HL-60/S4 treated with retinoic acid at 250 ng/mL for 4 days and 3 days (cell line): ENCODE data around the gene SCN4B.

ENCODE experiments used
- in situ Hi-C: fragments of 300-500 bp; cut with MboI; formaldehyde crosslinking; loops from 2 replicates; pipeline ENCODE4 v1.7.0; 2022; ENCODE audit warnings: low sequenced_read_pairs

SCN4B gene

GRCh38 chr11:118135051-118135795 lies 17.4 kb downstream of the SCN4B start:
- in situ Hi-C loops: no loop called here

DNA sequence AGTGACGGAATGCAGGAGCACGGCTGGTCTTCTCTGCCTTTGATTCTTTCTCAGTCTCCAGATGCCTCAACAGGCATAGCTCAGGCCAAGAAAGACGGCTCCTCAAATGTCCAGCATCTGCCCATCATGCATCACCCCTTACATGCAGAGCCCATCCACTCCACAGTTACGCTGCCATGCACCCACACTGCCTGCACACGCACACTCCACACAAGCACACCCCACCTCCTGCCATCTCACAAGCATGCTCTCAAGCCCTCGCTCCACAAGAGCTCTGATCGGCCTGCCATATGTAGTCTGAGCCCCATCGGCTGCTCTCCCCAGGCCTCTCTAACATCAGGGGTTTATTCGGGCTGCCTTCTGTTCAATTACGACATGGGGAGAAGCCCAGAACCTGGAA lies 18.8 kb downstream of the SCN4B start:
- in situ Hi-C loops: no loop called here

DNA sequence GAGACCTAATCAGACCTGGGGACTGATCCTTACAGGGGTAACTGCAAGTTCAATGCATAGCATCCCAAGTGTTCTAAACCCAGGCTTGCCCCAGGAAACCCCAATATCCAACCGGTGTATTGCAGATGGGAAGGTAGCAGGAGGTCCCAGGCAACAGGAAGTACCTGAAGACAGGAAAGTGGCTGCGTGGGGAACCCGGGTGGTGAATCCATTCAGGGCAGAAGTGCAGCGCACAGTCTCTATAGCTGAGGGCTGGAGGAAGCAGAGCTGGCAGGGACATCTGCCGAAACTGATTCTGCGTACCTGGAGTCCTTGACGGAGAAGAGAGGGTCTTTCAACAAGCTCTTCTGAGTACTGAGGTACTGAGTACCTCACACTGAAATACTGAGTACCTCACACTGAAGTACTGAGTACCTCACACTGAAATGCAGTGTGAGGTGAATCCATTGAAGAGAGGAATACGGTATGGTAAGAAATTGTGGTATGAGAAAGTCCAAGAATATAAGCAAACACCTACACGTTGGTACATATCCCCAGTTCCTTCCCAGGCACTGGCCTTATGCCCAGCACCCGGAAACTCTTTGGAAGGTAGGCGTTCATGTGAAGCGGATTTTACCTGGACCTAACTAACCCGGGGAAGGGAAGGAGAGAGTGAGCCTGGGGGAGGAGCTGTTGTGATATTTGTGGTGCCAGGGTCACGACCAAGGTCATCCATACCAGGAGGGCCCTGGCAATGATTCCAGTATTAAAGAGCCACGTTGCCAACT lies 20.1 kb downstream of the SCN4B start:
- in situ Hi-C loops: no loop called here

GRCh38 chr11:118129471-118130172 lies 23.0 kb downstream of the SCN4B start:
- in situ Hi-C loops: no loop called here

- in situ Hi-C loops: no loop called here
These were observed 23.7 kb downstream of the SCN4B start for GRCh38 chr11:118128721-118129470.

GRCh38 chr11:118128310-118128709 lies 24.3 kb downstream of the SCN4B start:
- in situ Hi-C loops: no loop called here

GRCh38 chr11:118126082-118126838 lies 26.4 kb downstream of the SCN4B start:
- in situ Hi-C loops: no loop called here

DNA sequence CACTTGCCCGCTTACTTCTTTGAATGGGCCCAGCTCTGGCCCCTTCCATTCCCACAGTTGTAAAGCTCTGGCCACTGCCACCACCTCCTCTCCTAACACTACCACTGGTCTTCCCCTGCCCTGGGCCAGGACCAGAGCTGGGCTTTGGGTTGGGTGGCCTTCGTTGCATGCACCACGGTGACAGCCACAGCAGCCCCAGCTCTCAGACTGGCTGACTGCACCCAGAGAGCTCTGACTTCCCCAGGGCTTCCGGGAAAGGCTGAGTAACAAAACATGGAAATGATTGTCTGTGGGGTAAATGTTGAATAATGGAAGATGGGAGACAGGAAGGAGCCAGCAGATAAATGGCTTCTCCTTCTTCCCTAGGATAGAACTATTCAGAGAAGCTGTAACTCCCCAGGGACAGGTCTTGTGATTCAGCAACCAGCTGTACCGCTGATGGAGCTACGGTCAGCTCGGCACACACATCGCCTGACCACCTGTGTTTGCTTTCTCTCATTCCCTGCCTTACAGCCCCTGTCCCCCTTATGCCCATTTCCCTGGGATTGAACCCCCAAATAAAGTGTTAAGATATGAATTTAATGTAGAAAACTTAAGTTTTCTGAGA lies 27.6 kb downstream of the SCN4B start:
- in situ Hi-C loops: no loop called here

GRCh38 chr11:118120793-118121192 lies 31.8 kb downstream of the SCN4B start:
- in situ Hi-C loops: no loop called here

DNA sequence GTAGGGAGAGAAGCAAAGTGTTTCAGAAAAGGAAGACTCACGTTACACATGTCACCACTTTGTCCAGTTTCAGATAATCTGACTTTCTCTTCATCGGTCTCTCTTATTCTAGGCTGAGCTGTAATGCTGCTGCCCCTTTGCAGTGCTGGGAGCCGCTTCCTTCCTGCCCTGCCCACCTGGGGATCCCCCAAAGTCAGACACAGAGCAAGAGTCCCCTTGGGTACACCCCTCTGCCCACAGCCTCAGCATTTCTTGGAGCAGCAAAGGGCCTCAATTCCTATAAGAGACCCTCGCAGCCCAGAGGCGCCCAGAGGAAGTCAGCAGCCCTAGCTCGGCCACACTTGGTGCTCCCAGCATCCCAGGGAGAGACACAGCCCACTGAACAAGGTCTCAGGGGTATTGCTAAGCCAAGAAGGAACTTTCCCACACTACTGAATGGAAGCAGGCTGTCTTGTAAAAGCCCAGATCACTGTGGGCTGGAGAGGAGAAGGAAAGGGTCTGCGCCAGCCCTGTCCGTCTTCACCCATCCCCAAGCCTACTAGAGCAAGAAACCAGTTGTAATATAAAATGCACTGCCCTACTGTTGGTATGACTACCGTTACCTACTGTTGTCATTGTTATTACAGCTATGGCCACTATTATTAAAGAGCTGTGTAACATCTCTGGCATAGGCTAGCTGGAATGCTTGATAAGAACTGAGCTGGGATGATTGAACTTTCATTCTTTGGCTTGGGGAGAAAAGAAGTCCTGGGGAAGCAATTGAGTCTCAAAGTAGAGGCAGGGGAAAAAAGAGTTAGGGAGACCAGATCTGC lies 34.6 kb downstream of the SCN4B start:
- in situ Hi-C loops: no loop called here

DNA sequence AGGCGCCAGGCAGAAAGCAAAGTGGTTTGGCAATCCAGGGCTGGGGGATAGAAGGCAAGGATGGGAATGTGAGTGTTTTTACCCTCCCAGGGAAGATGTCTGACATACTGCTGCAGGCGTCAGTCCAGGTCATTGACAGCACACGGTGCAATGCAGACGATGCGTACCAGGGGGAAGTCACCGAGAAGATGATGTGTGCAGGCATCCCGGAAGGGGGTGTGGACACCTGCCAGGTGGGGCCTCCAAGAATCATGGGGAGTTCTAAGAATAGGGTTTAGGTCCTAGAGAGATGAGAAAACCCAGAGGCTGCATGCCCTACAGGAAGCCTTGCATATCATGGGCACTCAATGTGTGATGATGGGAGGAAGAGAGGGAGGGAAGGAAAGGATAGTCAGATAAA lies 37.6 kb downstream of the SCN4B start:
- in situ Hi-C loops: no loop called here

DNA sequence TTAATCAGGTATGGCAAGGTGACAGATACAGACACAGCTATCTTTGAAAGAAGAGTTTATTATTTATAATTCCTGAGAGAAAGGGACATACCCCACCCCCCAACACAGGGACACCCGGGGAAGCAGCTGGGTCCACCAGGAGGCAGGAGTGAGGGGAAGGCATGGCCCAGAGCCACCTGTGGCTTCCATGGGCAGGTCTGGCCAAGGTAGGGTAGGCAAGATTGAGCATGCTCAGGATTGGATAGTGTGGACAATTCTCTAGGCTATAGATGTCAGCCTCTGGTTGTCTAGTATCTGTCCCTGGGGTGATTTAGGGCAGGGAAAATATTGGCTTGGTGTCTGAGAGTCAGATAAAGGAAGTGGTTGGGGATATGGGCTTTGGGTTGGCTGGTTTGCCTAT lies 38.4 kb downstream of the SCN4B start:
- in situ Hi-C loops: no loop called here

- in situ Hi-C loops: no loop called here
These were observed 39.8 kb downstream of the SCN4B start for GRCh38 chr11:118112711-118113430.

- in situ Hi-C loops: no loop called here
These were observed 40.9 kb downstream of the SCN4B start for GRCh38 chr11:118111744-118112035.

DNA sequence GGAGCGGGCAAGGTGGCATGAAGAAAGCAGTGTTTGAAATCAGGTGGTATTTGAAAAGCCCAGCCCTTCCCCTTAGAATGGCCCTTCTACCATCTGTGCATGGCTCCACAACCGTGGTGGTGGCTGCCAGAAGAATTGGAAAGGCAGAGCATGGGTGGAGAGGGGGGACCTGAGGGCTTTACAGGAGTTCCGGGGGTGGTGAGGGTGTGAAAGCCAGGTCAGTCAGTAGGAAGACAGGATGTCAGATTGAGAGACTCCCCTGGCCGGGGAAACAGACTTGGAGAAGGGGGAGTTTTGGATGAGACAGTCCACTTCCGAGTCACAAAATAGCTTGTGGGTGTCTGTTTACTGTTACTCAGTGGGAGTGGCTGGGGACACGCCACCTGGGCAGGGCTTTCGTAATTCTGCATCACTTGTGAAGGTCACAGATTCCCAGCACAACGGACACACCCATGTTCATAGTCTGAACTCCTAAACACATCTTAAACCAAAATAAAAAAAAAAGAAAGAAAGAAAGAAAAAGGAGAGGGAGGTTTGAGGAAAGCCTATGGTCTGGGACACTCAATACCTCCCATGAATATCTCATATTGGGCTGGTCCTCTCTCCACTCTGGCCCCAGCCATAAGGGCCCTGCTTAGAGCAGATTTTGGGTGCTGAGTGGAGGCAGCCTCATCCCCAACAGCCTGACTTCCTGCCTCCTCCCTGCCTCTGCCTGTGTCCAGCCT lies 41.4 kb downstream of the SCN4B start:
- in situ Hi-C loops: no loop called here

DNA sequence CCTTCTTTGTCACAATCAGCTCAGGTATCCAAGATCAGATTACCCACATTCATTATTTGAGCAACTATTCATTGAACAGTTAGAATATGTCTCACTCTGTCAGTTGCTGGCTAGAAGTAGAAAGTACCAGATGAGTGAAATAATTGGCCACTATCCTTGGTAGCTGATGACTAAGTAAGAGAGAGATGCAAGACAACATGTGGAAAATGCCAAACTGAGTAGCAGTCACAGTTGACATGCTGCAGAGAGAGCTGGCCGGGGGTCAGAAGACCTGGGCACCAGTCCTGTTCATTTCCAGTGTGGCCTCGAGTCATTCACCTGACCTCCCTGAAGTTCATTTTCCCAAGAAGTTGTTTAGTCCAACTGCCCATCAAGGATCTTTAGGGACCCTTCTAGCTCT lies 43.4 kb downstream of the SCN4B start:
- in situ Hi-C loops: no loop called here

GRCh38 chr11:118108513-118108912 lies 44.1 kb downstream of the SCN4B start:
- in situ Hi-C loops: no loop called here

- in situ Hi-C loops: no loop called here
These were observed 45.8 kb downstream of the SCN4B start for GRCh38 chr11:118106789-118107335.
